Esophagus muscularis mucosa (tissue), 4 donors: ENCODE data around the gene TPP2. TPM values are rescaled to one million over a fixed set of nuclear protein-coding genes. Genes with fewer than 3 reads are reported as not detected.

Source experiments
- DNase-seq: peaks from one replicate; pipeline ENCODE4 v3.0.0-alpha.2; 2017; ENCODE audit errors: extremely low spot score
- H3K27ac ChIP-seq, 4 donors: fragments of 200-600 bp; sonication (generic); replicated peaks in 1 of 4; 1 replicate in 3 of 4; 2 replicates in 1 of 4; pipeline ENCODE4 v1.5.1; 2016 to 2019; ENCODE audit warnings: mild to moderate bottlenecking in 1 of 4
- H3K27me3 ChIP-seq, 4 donors: fragments of 200-600 bp; sonication (generic); one replicate each; pipeline versions ENCODE4 v1.5.1 to v1.6.0; 2016 to 2019
- H3K36me3 ChIP-seq, 4 donors: fragments of 200-600 bp; sonication (generic); one replicate each; pipeline ENCODE4 v1.5.1; 2016 to 2019
- H3K4me1 ChIP-seq, 4 donors: fragments of 200-600 bp; sonication (generic); one replicate each; pipeline ENCODE4 v1.5.1; 2016 to 2019
- H3K4me3 ChIP-seq, 4 donors: fragments of 200-600 bp; sonication (generic); 1 replicate in 2 of 4; 2 replicates in 2 of 4; pipeline ENCODE4 v1.5.1; 2016 to 2019; ENCODE audit warnings: mild to moderate bottlenecking in 4 of 4, moderate library complexity in 1 of 4
- H3K9me3 ChIP-seq, 4 donors: fragments of 200-600 bp; sonication (generic); 1 replicate in 3 of 4; 2 replicates in 1 of 4; pipeline ENCODE4 v1.5.1; 2016 to 2019
- EP300 ChIP-seq: sonication (generic); formaldehyde crosslinking; IDR thresholded peaks from one replicate; pipeline ENCODE4 v1.6.1; 2017; ENCODE audit warnings: antibody characterized with exemption
- POLR2A ChIP-seq: fragments of 450-650 bp; IDR thresholded peaks from one replicate; pipeline ENCODE4 v1.6.1; 2017; ENCODE audit warnings: antibody characterized with exemption, moderate library complexity, mild to moderate bottlenecking, low read depth
- POLR2AphosphoS5 ChIP-seq, 2 donors: sonication (generic); formaldehyde crosslinking; IDR thresholded peaks; one replicate each; pipeline ENCODE4 v1.6.1; 2017; ENCODE audit warnings: antibody characterized with exemption in 2 of 2
- WGBS: methylation state at CpG from one replicate; pipeline ENCODE4 v1.1.5; 2018; 5-methylcytosine and 5-hydroxymethylcytosine counted together
- intact Hi-C: fragments of 100-400 bp; cut with DNase I; formaldehyde crosslinking; loops from one replicate; pipeline ENCODE4 v1.15.1; 2023
- total RNA-seq, 4 donors: library from RNA; depleted of rRNA; stranded (reverse); fragments of >200 nt; gene quantifications; one replicate each; pipeline versions ENCODE4 v1.1.0 to v1.2.1, GENCODE V29; 2016
- TF ChIP-seq, protein P1 (sequence below), 3 experiments: fragments of 200-600 bp in 2 of 3; fragments of 450-650 bp in 1 of 3; sonication (generic) in 2 of 3; IDR thresholded peaks; one replicate each; pipeline ENCODE4 v1.5.1; 2017 to 2019; ENCODE audit warnings: antibody characterized with exemption in 3 of 3, mild to moderate bottlenecking in 2 of 3, moderate library complexity in 1 of 3

Gene TPP2
- total RNA-seq, 4 donors from 2014 or later: 30.3 to 38.4 (median 32.1) TPM

GRCh38 chr13:102721800-102722231, 125.0 kb downstream of the TPP2 start:
- H3K27ac ChIP-seq: no peak overlapping the region
- H3K36me3 ChIP-seq: no peaks in the 10 kb centered on the region
- no peak overlapping the region for H3K4me3 ChIP-seq
- no peaks in the 10 kb centered on the region for H3K4me1 ChIP-seq
- TF ChIP-seq, protein P1, sequence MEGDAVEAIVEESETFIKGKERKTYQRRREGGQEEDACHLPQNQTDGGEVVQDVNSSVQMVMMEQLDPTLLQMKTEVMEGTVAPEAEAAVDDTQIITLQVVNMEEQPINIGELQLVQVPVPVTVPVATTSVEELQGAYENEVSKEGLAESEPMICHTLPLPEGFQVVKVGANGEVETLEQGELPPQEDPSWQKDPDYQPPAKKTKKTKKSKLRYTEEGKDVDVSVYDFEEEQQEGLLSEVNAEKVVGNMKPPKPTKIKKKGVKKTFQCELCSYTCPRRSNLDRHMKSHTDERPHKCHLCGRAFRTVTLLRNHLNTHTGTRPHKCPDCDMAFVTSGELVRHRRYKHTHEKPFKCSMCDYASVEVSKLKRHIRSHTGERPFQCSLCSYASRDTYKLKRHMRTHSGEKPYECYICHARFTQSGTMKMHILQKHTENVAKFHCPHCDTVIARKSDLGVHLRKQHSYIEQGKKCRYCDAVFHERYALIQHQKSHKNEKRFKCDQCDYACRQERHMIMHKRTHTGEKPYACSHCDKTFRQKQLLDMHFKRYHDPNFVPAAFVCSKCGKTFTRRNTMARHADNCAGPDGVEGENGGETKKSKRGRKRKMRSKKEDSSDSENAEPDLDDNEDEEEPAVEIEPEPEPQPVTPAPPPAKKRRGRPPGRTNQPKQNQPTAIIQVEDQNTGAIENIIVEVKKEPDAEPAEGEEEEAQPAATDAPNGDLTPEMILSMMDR (IDR thresholded peaks at IDR 0.05): no peak
- no peak for TF ChIP-seq EP300
- no peak for TF ChIP-seq POLR2AphosphoS5 (IDR thresholded peaks at IDR 0.05)
- TF ChIP-seq POLR2A: no peak
- no peaks in the 10 kb centered on the region for H3K9me3 ChIP-seq
- 16% methylated on average over 1 of the region's 1 CpG for WGBS
- no peak for DNase-seq
- H3K27me3 ChIP-seq: no peaks in the 10 kb centered on the region
- intact Hi-C loops: loop anchor here (5.0 kb wide), 1 partner anchor 130 kb away; no protein-coding TSS in a partner anchor

DNA sequence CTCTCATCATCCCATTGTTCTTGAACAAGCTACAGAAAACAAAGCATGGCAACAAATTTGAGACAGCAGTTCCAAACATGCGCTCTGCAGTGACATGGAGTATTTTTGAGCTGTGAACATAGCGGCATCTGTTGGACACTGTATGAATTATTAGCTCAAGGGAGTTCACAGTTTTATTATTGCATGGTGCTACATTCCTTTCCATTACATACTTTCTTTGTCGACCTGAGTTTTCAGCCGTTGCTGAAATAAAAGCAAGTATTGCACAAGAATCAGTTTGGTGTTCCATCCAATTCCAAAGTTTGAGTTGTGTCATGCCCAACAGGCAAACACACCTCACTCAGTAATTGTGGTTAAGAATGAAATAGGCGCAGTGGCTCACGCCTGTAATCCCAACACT, 128.1 kb downstream of the TPP2 start:
- H3K4me1 ChIP-seq: no peaks in the 10 kb centered on the region
- intact Hi-C loops: loop anchor here (5.0 kb wide), 1 partner anchor 133 kb away; no protein-coding TSS in a partner anchor
- no peaks in the 10 kb centered on the region for H3K36me3 ChIP-seq
- no peak for DNase-seq
- H3K27ac ChIP-seq: no peak overlapping the region
- H3K4me3 ChIP-seq: no peak overlapping the region
- TF ChIP-seq EP300 (no peak), POLR2AphosphoS5 (IDR thresholded peaks at IDR 0.05) (no peak), POLR2A (no peak)
- TF ChIP-seq, protein P1 (IDR thresholded peaks at IDR 0.05): peak in 1 of 3 experiments; percentile 24
- H3K9me3 ChIP-seq: no peaks in the 10 kb centered on the region
- H3K27me3 ChIP-seq: no peaks in the 10 kb centered on the region
- WGBS: 76% methylated on average over 6 of the region's 6 CpGs

DNA sequence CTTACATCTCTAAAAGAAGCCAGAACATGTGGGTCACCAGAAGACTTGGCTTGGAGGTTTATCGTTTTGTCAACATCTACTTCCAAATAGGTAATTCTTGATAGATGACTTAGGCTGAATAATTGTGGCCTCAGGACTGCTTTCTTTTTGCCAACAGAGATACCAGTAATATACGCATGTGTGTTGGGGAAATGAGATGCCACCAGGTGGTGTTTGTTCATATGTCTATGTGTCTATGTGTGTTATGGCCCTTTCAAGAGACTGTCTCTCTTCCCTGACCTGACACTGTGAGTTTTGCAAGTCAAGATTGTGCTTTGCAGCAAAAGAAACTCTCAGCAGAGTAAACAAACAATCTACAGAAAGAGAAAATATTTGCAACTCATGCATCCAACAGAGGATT, 129.6 kb downstream of the TPP2 start:
- DNase-seq: no peak
- intact Hi-C loops: no loop called here
- WGBS: 82% methylated on average over 2 of the region's 2 CpGs
- H3K27me3 ChIP-seq: no peaks in the 10 kb centered on the region
- no peaks in the 10 kb centered on the region for H3K9me3 ChIP-seq
- no peaks in the 10 kb centered on the region for H3K36me3 ChIP-seq
- no peaks in the 10 kb centered on the region for H3K4me1 ChIP-seq
- TF ChIP-seq POLR2AphosphoS5 (IDR thresholded peaks at IDR 0.05) (no peak), EP300 (no peak), POLR2A (no peak)
- TF ChIP-seq, protein P1 (IDR thresholded peaks at IDR 0.05): no peak
- H3K27ac ChIP-seq: no peak overlapping the region
- H3K4me3 ChIP-seq: no peak overlapping the region

Other genes with a start within 250 kb of the TPP2 start
- gene FGF14, start 194.9 kb upstream of the TPP2 start, total RNA-seq: 1 to 10 TPM in 1 of 4 donors, under 1 TPM in 3; 0.33 to 2.1 (median 0.87) TPM
- not detected for gene METTL21C, start 98.1 kb downstream of the TPP2 start, total RNA-seq
- 10 to 100 TPM in 1 of 4 donors, 1 to 10 TPM in 3; 5.1 to 12.5 (median 8.0) TPM for gene TEX30, start 176.8 kb downstream of the TPP2 start, total RNA-seq
- 1 to 10 TPM; 4.8 to 7.5 (median 6.3) TPM for gene POGLUT2, start 202.0 kb downstream of the TPP2 start, total RNA-seq
- 10 to 100 TPM; 16.2 to 19.5 (median 16.7) TPM for gene BIVM, start 202.1 kb downstream of the TPP2 start, total RNA-seq
- gene ERCC5, start 249.0 kb downstream of the TPP2 start, total RNA-seq: 10 to 100 TPM; 36.1 to 61.0 (median 44.0) TPM